HG03442 (cell line): ENCODE data around the gene WDR1.

Experiments
- ATAC-seq: cut with Tn5 transposase; IDR thresholded peaks from one replicate; pipeline ENCODE4 v1.9.1; 2021; ENCODE audit warnings: mild to moderate bottlenecking, moderate library complexity; ENCODE audit not compliant: unreplicated experiment

WDR1 gene

DNA sequence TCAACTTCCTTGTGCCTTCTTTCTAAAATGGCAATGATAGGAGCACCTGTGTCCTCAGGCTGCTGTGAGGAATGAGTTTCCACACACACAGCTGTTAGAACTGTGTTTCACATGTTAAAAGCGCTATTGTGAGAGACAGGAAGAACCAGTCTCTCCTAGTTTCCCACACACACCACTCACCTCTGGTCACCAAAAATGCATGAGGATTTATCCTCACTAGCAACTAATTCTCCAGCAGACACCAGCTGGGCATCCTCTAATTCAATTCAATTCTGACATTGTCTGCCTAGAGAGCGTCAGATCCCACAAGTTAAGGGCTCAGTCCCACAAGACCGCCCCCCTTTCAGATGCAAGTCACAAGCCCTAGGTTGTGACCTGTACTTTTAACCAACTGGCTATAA is 66.3 kb downstream of the WDR1 start:
- ATAC-seq: no peak

GRCh38 chr4:10048941-10049697 is 67.5 kb downstream of the WDR1 start:
- ATAC-seq: no peak

DNA sequence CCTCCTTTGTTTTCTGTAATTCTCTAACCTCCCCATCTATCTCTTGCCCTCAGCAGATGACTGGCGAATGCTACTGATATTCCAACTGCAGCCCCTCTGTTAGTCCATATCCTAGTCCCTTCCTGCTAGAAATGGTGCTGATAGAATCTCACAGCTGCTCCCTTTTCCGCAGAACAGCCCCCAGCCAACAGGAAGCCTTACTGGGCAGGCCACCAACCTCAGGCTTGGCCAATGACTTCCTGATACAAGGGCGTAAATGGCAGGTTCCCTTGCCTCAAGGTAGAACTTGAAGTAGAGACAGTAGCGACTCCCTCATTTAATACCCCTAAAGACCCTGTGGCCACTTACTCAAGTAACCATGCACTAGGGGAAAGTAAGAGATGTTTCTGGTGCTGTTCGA is 68.6 kb downstream of the WDR1 start:
- no peak for ATAC-seq

DNA sequence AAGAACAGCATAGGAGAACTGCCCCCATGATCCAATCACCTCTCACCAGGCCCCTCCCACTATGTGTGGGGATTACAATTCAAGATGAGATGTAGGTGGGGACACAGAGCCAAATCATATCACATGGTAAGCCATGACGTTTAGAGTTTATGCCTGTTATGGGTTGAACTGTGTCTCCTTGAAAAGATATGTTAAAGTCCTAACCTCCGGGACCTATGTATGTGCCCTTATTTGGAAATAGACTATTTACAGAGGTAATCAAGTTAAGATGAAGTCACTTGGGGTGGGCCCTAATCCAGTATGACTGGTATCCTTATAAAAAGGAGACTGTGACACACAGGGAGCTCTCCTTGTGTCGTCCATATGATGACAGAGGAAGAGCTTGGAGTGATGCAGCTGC is 70.1 kb downstream of the WDR1 start:
- ATAC-seq: no peak

DNA sequence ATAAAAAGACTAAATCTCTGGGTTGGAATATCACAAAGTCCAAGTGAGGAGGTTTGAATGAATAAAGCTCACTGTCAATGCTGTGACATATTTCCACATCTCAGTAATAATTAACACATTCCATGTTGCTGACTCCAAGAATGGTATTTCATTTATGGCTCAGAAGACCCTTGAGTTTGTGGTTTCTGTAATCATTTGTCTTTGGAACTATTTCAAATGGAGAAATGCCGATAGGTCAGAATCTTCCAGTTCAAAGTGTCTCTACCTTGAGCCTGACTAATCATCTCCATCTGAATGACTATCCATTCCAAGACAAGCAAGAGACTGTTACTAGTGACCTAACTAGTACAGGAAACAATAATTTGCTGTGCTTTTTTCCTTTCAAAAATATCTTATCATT is 71.1 kb downstream of the WDR1 start:
- ATAC-seq: no peak

- ATAC-seq: no peak
Observed at GRCh38 chr4:10041036-10041435, 75.6 kb downstream of the WDR1 start.

DNA sequence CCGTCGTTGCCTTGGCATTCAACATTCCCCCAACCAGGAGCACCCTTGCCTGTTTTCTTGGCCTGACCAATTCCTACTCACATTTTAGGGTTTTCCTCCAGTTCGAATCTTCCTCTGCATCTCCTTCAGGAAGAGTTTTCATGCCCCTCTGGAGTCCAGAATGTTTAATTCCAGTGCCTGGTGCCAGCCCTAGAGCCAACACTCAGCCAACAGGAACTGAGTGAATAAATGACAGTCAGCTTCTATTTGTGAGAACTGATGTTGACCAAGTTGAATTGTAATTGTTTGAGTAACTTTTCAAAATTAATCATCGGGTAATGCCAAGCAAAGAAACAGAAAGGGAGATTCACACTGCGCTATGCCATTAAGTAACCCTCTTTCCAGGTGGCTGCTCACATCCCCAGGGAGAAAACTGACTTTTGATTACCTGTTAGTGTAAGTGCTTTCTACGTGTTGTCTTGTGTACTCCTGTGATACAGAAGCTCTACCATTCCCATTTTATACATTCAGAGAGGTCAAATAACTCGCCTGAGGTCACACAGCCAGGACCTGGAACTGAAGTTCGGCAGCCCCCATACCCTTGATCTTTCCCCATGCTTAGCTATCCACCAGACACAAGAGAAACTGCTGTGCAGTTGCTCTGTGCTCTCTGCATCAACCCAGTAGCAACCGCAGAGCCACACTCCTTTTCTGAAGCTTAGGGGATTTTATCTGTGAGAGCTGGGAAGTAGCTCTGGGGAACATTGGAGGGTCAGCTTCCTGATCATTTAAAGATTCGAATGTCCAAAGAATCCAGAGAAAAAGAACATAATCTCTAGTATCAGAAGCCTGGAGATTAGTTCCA is 76.3 kb downstream of the WDR1 start:
- ATAC-seq: no peak

- no peak for ATAC-seq
Observed at GRCh38 chr4:10036807-10037342, 79.7 kb downstream of the WDR1 start.

DNA sequence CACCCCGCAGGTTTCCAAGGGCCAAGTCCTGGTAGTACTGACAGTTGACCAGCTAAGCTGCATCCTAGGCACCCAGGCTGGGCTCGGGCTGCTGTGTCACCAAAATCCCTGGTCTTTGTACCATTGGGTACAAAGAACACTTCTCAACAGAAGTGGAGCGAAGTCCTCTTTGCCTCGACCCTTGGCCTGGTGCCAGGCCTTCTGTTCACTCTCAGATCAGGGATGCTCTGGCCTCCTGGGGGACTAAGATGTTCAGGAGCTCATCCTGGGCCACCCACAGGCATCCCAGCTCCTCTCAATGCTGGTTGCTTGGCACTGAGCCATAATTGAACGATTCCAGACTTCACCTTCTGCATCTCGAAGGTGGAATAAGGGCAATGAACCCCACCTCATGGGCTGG is 81.5 kb downstream of the WDR1 start:
- ATAC-seq: no peak

GRCh38 chr4:10034612-10035104 is 81.9 kb downstream of the WDR1 start:
- ATAC-seq: no peak

- no peak for ATAC-seq
Observed at GRCh38 chr4:10034136-10034535, 82.5 kb downstream of the WDR1 start.

DNA sequence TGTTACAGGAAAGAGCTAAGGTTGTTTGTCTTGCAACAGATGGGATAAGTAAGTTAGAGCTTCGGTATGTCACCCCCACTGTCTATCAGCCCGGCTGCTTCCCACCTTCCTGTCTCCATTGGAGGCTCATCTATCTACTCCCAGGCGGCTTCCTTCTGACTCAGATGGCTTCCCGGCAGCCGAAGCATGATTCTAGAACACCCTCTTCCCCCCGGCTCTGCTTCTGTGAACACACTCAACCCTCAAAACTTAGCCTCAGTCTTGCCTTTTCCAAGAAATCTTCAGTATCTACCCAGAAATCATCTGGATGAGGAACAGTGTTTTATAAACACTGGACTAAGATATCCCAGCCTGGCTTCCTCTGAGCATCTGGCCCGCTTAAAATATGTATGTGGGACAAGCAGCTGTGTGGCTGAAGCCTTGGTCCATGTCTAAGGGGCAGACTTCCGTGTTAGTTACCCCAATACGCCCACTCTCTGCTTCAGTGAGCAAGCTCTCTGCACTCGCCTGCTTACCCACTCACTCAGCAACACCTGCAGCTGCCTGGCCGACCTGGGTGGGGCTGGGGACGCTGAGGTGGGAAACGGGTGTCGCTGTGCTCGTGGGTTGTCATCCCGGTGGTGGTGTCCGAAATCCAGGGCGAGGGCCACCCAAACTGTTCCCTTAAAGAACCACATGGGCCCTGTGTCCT is 83.3 kb downstream of the WDR1 start:
- peak; percentile 53 for ATAC-seq

GRCh38 chr4:10032625-10033024 is 84.0 kb downstream of the WDR1 start:
- no peak for ATAC-seq

DNA sequence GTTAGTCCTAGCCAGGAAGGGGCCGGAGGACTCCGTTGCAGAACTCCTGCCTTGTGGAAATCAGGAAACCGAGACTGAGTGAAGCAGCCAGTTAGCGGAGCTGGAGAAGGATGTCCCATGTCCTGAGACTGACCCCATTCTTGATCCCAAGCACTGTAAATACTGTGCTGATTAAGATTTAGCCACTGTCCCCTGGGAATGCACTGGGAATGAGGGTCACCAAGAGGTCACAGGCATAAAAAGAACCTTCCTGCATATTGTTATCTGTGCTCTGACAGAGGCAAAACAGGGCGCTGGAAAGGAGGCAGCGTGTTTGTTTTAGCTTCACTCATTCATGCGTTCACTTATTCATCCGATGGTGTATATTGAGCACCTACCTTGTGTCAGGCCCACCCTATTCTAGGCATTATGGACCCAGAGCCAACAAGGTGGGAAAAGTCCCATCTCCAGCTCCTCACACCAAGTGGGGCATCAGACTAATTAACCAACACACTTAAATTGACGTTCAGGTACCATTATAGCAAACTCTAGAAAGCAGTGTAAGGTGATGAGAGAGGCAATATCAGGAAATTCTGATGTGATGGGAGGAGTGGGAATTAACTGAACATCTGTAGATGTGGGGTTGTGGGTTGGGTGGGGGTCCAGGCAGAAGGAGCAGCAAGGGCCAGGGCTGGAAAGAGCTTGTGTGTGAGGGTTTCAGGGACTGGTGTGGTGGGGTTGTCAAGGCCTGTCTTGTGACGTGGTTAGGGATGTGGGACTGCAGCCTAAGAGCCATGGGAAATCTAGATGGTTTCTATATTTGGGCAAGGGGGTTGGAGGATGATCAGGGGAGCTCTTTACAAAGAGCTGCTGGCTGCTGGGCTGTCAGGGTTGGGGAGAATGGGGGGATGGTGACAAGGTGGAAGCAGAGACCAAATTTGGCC is 84.7 kb downstream of the WDR1 start:
- ATAC-seq: no peak

DNA sequence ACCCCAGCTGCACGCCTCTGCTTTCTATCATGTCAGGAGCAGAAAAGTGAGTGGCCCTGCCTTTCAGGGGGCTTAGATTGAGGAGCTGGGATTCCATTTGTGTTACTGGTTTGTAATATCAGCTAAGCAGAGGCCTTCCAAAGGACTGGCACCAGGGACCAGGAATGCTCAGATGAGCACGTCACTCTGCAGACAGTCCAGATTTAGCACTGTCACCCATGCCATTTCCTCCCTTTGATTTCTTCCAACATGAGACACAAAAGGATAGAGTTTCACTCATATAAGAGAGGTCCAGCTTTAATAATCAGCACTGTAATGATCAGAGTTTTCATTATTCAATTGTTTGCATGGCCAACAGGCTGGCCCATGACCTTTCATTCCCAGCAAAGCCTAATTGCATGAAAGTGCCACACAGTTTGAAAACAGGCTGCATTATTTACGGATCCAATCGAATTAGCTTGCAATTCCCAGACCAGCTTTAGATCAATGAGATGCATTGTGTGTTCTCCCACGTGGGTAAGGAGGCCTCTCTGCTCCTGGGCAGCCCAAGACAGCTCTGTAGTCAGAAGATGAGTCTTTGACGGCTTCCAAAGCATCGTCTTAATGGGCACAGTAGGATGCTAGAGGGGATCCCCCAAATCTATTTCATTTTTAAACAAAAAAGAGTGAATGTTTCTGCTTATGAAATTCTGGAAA is 85.5 kb downstream of the WDR1 start:
- ATAC-seq: no peak

DNA sequence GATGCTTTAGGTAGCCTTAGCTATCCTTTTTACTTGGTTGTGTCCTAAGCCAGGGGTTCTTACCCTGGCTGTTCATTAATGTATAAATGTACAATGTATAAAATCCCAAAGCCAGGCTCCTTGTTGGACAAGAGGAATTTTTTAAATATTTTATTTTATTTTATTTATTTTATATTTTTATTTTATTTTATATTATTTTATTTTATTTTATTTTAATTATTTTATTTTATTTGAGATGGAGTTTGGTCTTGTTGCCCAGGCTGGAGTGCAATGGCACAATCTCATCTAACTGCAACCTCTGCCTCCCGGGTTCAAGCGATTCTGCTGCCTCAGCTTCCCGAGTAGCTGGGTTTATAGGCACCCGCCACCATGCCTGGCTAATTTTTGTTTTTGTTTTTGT is 87.2 kb downstream of the WDR1 start:
- ATAC-seq: no peak

DNA sequence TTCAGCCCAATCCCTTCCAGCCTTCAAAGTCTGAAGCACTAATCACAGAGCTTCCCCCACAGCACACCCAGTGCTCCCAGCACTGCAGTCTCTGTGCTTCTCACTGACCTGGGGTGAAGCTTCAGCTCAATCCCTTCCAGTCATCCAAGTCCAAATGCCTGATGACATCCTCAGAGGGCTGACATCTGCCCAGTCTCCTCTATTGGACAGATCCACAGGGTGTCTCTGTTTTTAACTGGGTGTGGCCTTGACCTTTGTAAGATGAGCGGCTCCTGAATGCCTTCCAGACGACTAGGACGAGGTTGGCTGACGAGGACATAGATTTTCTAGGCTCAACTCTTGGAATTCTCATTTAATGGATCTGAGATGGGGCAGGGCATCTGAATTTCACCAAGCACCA is 87.7 kb downstream of the WDR1 start:
- ATAC-seq: no peak

DNA sequence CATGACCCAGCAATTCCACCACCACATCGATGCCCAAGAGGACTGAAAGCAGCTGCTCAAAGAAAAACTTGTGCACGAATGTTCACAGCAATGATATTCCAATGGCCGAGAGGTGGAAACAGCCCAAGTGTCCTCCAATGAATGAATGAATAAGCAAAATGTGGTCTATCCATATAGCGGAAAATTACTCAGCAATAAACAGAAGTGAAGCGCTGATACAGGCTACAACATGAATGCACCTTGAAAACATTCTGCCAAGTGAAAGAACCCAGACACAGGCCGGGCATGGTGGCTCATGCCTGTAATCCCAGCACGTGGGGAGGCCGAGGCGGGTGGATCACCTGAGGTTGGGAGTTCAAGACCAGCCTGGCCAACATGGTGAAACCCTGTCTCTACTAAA is 90.1 kb downstream of the WDR1 start:
- ATAC-seq: no peak

GRCh38 chr4:10025230-10025806 is 91.3 kb downstream of the WDR1 start:
- ATAC-seq: no peak
